ENCODE results near the gene COX17. TPM values are rescaled to one million over a fixed set of nuclear protein-coding genes. Genes with fewer than 3 reads are reported as not detected.
"Not testable (repeated sequence)": the region's sequence is repeated elsewhere in the genome, so short reads cannot be mapped to it uniquely, and the experiment has no call there.

Gene COX17
- total RNA-seq, 1 donor from 2014 or later: 168 TPM

GRCh38 chr3:119678209-119678608 is 1.0 kb upstream of the COX17 start:
- DNase-seq; ATAC-seq (ENCODE audit: poor library complexity): not testable (repeated sequence)
- intact Hi-C loops (cut with DNase I): loop anchor here (5.0 kb wide), 2 partner anchors 81 to 401 kb away; partner anchors contain the start of gene PLA1A

- DNase-seq (no peak), ATAC-seq (ENCODE audit: poor library complexity) (no peak)
- intact Hi-C loops (cut with DNase I): loop anchor here (5.0 kb wide), 2 partner anchors 80 to 400 kb away; partner anchors contain the start of gene PLA1A
Measured at GRCh38 chr3:119677641-119677934, 382 bp upstream of the COX17 start.

GRCh38 chr3:119676020-119676419 is 1.2 kb downstream of the COX17 start:
- intact Hi-C loops (cut with DNase I): loop anchor here (5.0 kb wide), 2 partner anchors 79 to 399 kb away; partner anchors contain the start of gene PLA1A
- DNase-seq (no peak), ATAC-seq (ENCODE audit: poor library complexity) (no peak)

GRCh38 chr3:119675188-119675874 is 1.9 kb downstream of the COX17 start:
- ATAC-seq (ENCODE audit: poor library complexity) (no peak), DNase-seq (no peak)
- intact Hi-C loops (cut with DNase I): loop anchor here (5.0 kb wide), 2 partner anchors 78 to 398 kb away; partner anchors contain the start of gene PLA1A

GRCh38 chr3:119673875-119674274 is 3.3 kb downstream of the COX17 start:
- intact Hi-C loops (cut with DNase I): no loop called here
- ATAC-seq (ENCODE audit: poor library complexity) (no peak), DNase-seq (peak; percentile 39)

GRCh38 chr3:119672776-119673175 is 4.4 kb downstream of the COX17 start:
- DNase-seq (no peak), ATAC-seq (ENCODE audit: poor library complexity) (peak; percentile 17)
- intact Hi-C loops (cut with DNase I): no loop called here

GRCh38 chr3:119669906-119670570 is 7.2 kb downstream of the COX17 start:
- ATAC-seq (ENCODE audit: poor library complexity): no peak
- no peak for DNase-seq
- intact Hi-C loops (cut with DNase I): no loop called here

- intact Hi-C loops (cut with DNase I): no loop called here
- peak; percentile 11 for ATAC-seq (ENCODE audit: poor library complexity)
- no peak for DNase-seq
Measured at GRCh38 chr3:119665954-119666559, 11.1 kb downstream of the COX17 start.

- DNase-seq (no peak), ATAC-seq (ENCODE audit: poor library complexity) (peak; percentile 1)
- intact Hi-C loops (cut with DNase I): no loop called here
Measured at GRCh38 chr3:119664850-119665379, 12.3 kb downstream of the COX17 start.

- ATAC-seq (ENCODE audit: poor library complexity) (no peak), DNase-seq (no peak)
- intact Hi-C loops (cut with DNase I): no loop called here
Measured at GRCh38 chr3:119664370-119664769, 12.8 kb downstream of the COX17 start.

GRCh38 chr3:119663885-119664284 is 13.3 kb downstream of the COX17 start:
- ATAC-seq (ENCODE audit: poor library complexity) (no peak), DNase-seq (no peak)
- intact Hi-C loops (cut with DNase I): no loop called here

- DNase-seq (no peak), ATAC-seq (ENCODE audit: poor library complexity) (no peak)
- intact Hi-C loops (cut with DNase I): no loop called here
Measured at GRCh38 chr3:119662604-119663373, 14.4 kb downstream of the COX17 start.

GRCh38 chr3:119660474-119661440 is 16.4 kb downstream of the COX17 start, which contains the start of gene POPDC2:
TSS of gene POPDC2 (minus strand) at chr3:119660589. CDS start at chr3:119660423, 166 bp downstream.
- DNase-seq (peak; percentile 49), ATAC-seq (ENCODE audit: poor library complexity) (peak; percentile 80)
- intact Hi-C loops (cut with DNase I): no loop called here

- DNase-seq: peak; percentile 43
- ATAC-seq (ENCODE audit: poor library complexity): peak; percentile 26
- intact Hi-C loops (cut with DNase I): no loop called here
Measured at GRCh38 chr3:119659606-119660291, 17.5 kb downstream of the COX17 start.

GRCh38 chr3:119658994-119659393 is 18.2 kb downstream of the COX17 start:
- no peak for DNase-seq
- ATAC-seq (ENCODE audit: poor library complexity): peak; percentile 31
- intact Hi-C loops (cut with DNase I): no loop called here

GRCh38 chr3:119657887-119658702 is 19.1 kb downstream of the COX17 start:
- no peak for ATAC-seq (ENCODE audit: poor library complexity)

More at GRCh38 chr3:119657887-119658702, 19.1 kb downstream of the COX17 start:
- intact Hi-C loops (cut with DNase I): no loop called here
- no peak for DNase-seq

Data from Right ventricle myocardium superior (tissue), 1 donor.